ENCODE results near the gene CLDN24.

CLDN24 gene

GRCh38 chr4:183356931-183357675 lies 34.9 kb upstream of the CLDN24 start:
- H3K27me3 ChIP-seq (ENCODE audit: low read length), result no peaks in the 10 kb centered on the region
- H2AFZ ChIP-seq (ENCODE audit: low read depth, low read length, severe bottlenecking), result no peak overlapping the region
- TF ChIP-seq EZH2phosphoT487 (conservative IDR thresholded peaks at IDR 0.05; ENCODE audit: low read length) (no peak), CTCF (IDR thresholded peaks at IDR 0.05; ENCODE audit: insufficient read depth, low read length, poor library complexity, severe bottlenecking) (no peak)
- no peak overlapping the region for H3K9ac ChIP-seq (ENCODE audit: low read length)
- no peaks in the 10 kb centered on the region for H3K79me2 ChIP-seq (ENCODE audit: insufficient read depth, low read length)
- H3K9me3 ChIP-seq (ENCODE audit: insufficient read depth, low read length), result no peaks in the 10 kb centered on the region
- H3K27ac ChIP-seq (ENCODE audit: low read depth, low read length), result no peak overlapping the region
- no peak overlapping the region for H3K4me2 ChIP-seq (ENCODE audit: low read depth, low read length, poor library complexity, severe bottlenecking)
- no peaks in the 10 kb centered on the region for H3F3A ChIP-seq (ENCODE audit: insufficient read depth)
- H3K9me2 ChIP-seq (replicated peaks; ENCODE audit: insufficient read depth, low read length), result no peaks in the 10 kb centered on the region
- no peaks in the 10 kb centered on the region for H4K20me1 ChIP-seq (ENCODE audit: low read depth, low read length)
- no peaks in the 10 kb centered on the region for H3K36me3 ChIP-seq (ENCODE audit: low read length)
- H3K4me3 ChIP-seq (ENCODE audit: insufficient read depth, low read length, poor library complexity, severe bottlenecking), result no peak overlapping the region

GRCh38 chr4:183356173-183356830 lies 34.1 kb upstream of the CLDN24 start:
- Histone ChIP-seq H3K9ac (ENCODE audit: low read length) (no peak overlapping the region), H3K79me2 (ENCODE audit: insufficient read depth, low read length) (no peaks in the 10 kb centered on the region), H3K9me3 (ENCODE audit: insufficient read depth, low read length) (no peaks in the 10 kb centered on the region), H3K4me3 (ENCODE audit: insufficient read depth, low read length, poor library complexity, severe bottlenecking) (no peak overlapping the region), H3K27ac (ENCODE audit: low read depth, low read length) (no peak overlapping the region), H3K4me2 (ENCODE audit: low read depth, low read length, poor library complexity, severe bottlenecking) (no peak overlapping the region), H3K27me3 (ENCODE audit: low read length) (no peaks in the 10 kb centered on the region), H2AFZ (ENCODE audit: low read depth, low read length, severe bottlenecking) (no peak overlapping the region), H3K36me3 (ENCODE audit: low read length) (no peaks in the 10 kb centered on the region), H3F3A (ENCODE audit: insufficient read depth) (no peaks in the 10 kb centered on the region), H4K20me1 (ENCODE audit: low read depth, low read length) (no peaks in the 10 kb centered on the region), H3K9me2 (replicated peaks; ENCODE audit: insufficient read depth, low read length) (no peaks in the 10 kb centered on the region)
- TF ChIP-seq EZH2phosphoT487 (conservative IDR thresholded peaks at IDR 0.05; ENCODE audit: low read length) (no peak), CTCF (IDR thresholded peaks at IDR 0.05; ENCODE audit: insufficient read depth, low read length, poor library complexity, severe bottlenecking) (no peak)

- H3K4me2 ChIP-seq (ENCODE audit: low read depth, low read length, poor library complexity, severe bottlenecking), result no peak overlapping the region
- TF ChIP-seq CTCF (IDR thresholded peaks at IDR 0.05; ENCODE audit: insufficient read depth, low read length, poor library complexity, severe bottlenecking), result no peak
- no peak for TF ChIP-seq EZH2phosphoT487 (conservative IDR thresholded peaks at IDR 0.05; ENCODE audit: low read length)
- no peaks in the 10 kb centered on the region for H4K20me1 ChIP-seq (ENCODE audit: low read depth, low read length)
- no peak overlapping the region for H3K9ac ChIP-seq (ENCODE audit: low read length)
- no peak overlapping the region for H3K27ac ChIP-seq (ENCODE audit: low read depth, low read length)
- no peak overlapping the region for H2AFZ ChIP-seq (ENCODE audit: low read depth, low read length, severe bottlenecking)
- no peaks in the 10 kb centered on the region for H3K36me3 ChIP-seq (ENCODE audit: low read length)
- no peaks in the 10 kb centered on the region for H3K9me2 ChIP-seq (replicated peaks; ENCODE audit: insufficient read depth, low read length)
- no peaks in the 10 kb centered on the region for H3K9me3 ChIP-seq (ENCODE audit: insufficient read depth, low read length)
- H3F3A ChIP-seq (ENCODE audit: insufficient read depth), result no peaks in the 10 kb centered on the region
- no peak overlapping the region for H3K4me3 ChIP-seq (ENCODE audit: insufficient read depth, low read length, poor library complexity, severe bottlenecking)
- no peaks in the 10 kb centered on the region for H3K27me3 ChIP-seq (ENCODE audit: low read length)
- H3K79me2 ChIP-seq (ENCODE audit: insufficient read depth, low read length), result no peaks in the 10 kb centered on the region
These were observed 33.2 kb upstream of the CLDN24 start for GRCh38 chr4:183355405-183355804.

Measured in SU-DHL-6 (cell line).